WTC11 (cell line): ENCODE measurements around the gene CPN1.

Experiments used
- CREB1 ChIP-seq: sonication (generic); formaldehyde crosslinking; IDR thresholded peaks from 2 replicates; pipeline ENCODE4 v1.8.0; 2023; ENCODE audit warnings: mild to moderate bottlenecking, missing genetic modification reagents
- CTCF ChIP-seq: fragments of 200-600 bp; IDR thresholded peaks from 2 replicates; pipeline ENCODE4 v1.8.0; 2022; ENCODE audit warnings: antibody characterized with exemption
- E2F1 ChIP-seq: sonication (generic); formaldehyde crosslinking; IDR thresholded peaks from 2 replicates; pipeline ENCODE4 v1.8.0; 2022; ENCODE audit warnings: mild to moderate bottlenecking, missing genetic modification reagents
- ELF4 ChIP-seq: sonication (generic); formaldehyde crosslinking; IDR thresholded peaks from 2 replicates; pipeline ENCODE4 v1.8.1; 2022; ENCODE audit warnings: low read depth, mild to moderate bottlenecking, moderate library complexity, missing genetic modification reagents
- ESRRA ChIP-seq: sonication (generic); formaldehyde crosslinking; IDR thresholded peaks from 2 replicates; pipeline ENCODE4 v1.8.1; 2022; ENCODE audit warnings: mild to moderate bottlenecking, missing genetic modification reagents, borderline replicate concordance
- GRHL2 ChIP-seq: fragments of 250-450 bp; sonication (Bioruptor Pico); IDR thresholded peaks from 2 replicates; pipeline ENCODE4 v1.8.0; 2022; ENCODE audit warnings: mild to moderate bottlenecking, moderate library complexity; ENCODE audit not compliant: insufficient replicate concordance, severe bottlenecking
- KAT7 ChIP-seq: sonication (generic); formaldehyde crosslinking; IDR thresholded peaks from 2 replicates; pipeline ENCODE4 v1.8.1; 2023; ENCODE audit warnings: missing genetic modification reagents, mild to moderate bottlenecking, borderline replicate concordance
- MXD4 ChIP-seq: fragments of 250-450 bp; sonication (Bioruptor Pico); IDR thresholded peaks from 2 replicates; pipeline ENCODE4 v1.8.0; 2021; ENCODE audit warnings: mild to moderate bottlenecking, moderate library complexity, borderline replicate concordance
- NFE2L1 ChIP-seq: sonication (generic); formaldehyde crosslinking; IDR thresholded peaks from 2 replicates; pipeline ENCODE4 v1.8.1; 2023; ENCODE audit warnings: missing genetic modification reagents
- NFYB ChIP-seq: sonication (generic); formaldehyde crosslinking; conservative IDR thresholded peaks from 2 replicates; pipeline ENCODE4 v1.8.0; 2022; ENCODE audit warnings: low read depth, missing genetic modification reagents
- RELA ChIP-seq: sonication (generic); formaldehyde crosslinking; IDR thresholded peaks from 2 replicates; pipeline ENCODE4 v1.8.1; 2022; ENCODE audit warnings: missing genetic modification reagents, mild to moderate bottlenecking, borderline replicate concordance
- SP1 ChIP-seq: sonication (generic); formaldehyde crosslinking; conservative IDR thresholded peaks from 2 replicates; pipeline ENCODE4 v1.8.1; 2022; ENCODE audit warnings: missing genetic modification reagents
- TP53 ChIP-seq: sonication (generic); formaldehyde crosslinking; IDR thresholded peaks from 2 replicates; pipeline ENCODE4 v1.8.1; 2023; ENCODE audit warnings: mild to moderate bottlenecking, missing genetic modification reagents
- USF2 ChIP-seq: sonication (generic); formaldehyde crosslinking; IDR thresholded peaks from 2 replicates; pipeline ENCODE4 v1.8.1; 2023; ENCODE audit warnings: mild to moderate bottlenecking, missing genetic modification reagents, moderate library complexity

- TF ChIP-seq CTCF, result no peak
- TF ChIP-seq NFE2L1 (CRISPR knock-in tag), result no peak
- TF ChIP-seq RELA (CRISPR knock-in tag), result no peak
- no peak for TF ChIP-seq MXD4 (CRISPR knock-in tag)
- no peak for TF ChIP-seq USF2
- TF ChIP-seq ESRRA (CRISPR knock-in tag), result no peak
- no peak for TF ChIP-seq TP53
- no peak for TF ChIP-seq GRHL2 (CRISPR knock-in tag)
- no peak for TF ChIP-seq KAT7 (CRISPR knock-in tag)
- no peak for TF ChIP-seq ELF4 (CRISPR knock-in tag)
- no peak for TF ChIP-seq E2F1 (CRISPR knock-in tag)
- no peak for TF ChIP-seq CREB1 (CRISPR knock-in tag)
- TF ChIP-seq SP1 (CRISPR knock-in tag), result no peak
- no peak for TF ChIP-seq NFYB (CRISPR knock-in tag)
These were observed 16.5 kb downstream of the CPN1 start for GRCh38 chr10:100065084-100065660.
